ENCODE data around the gene LRATD1.
"Not testable (repeated sequence)": the region's sequence is repeated elsewhere in the genome, so short reads cannot be mapped to it uniquely, and the experiment has no call there.

Gene LRATD1

GRCh38 chr2:14619441-14619840, 13.1 kb upstream of the LRATD1 start:
- H3K4me3 ChIP-seq (ENCODE audit: low read depth, low read length): no peak overlapping the region
- no peak for DNase-seq (ENCODE audit: low read depth)
- TF ChIP-seq CTCF (IDR thresholded peaks at IDR 0.05; ENCODE audit: insufficient read depth, low read depth, low read length, missing control alignments): no peak

- no peak overlapping the region for H3K4me3 ChIP-seq (ENCODE audit: low read depth, low read length)
- TF ChIP-seq CTCF (IDR thresholded peaks at IDR 0.05; ENCODE audit: insufficient read depth, low read depth, low read length, missing control alignments): no peak
- DNase-seq (ENCODE audit: low read depth): no peak
Measured at GRCh38 chr2:14621114-14621513, 11.4 kb upstream of the LRATD1 start.

GRCh38 chr2:14621906-14622549, 10.5 kb upstream of the LRATD1 start:
- no peak for TF ChIP-seq CTCF (IDR thresholded peaks at IDR 0.05; ENCODE audit: insufficient read depth, low read depth, low read length, missing control alignments)
- DNase-seq (ENCODE audit: low read depth): no peak

GRCh38 chr2:14622550-14622939, 10.0 kb upstream of the LRATD1 start:
- not testable (repeated sequence) for DNase-seq (ENCODE audit: low read depth); H3K4me3 ChIP-seq (ENCODE audit: low read depth, low read length)

More at GRCh38 chr2:14621906-14622549, 10.5 kb upstream of the LRATD1 start:
- no peak overlapping the region for H3K4me3 ChIP-seq (ENCODE audit: low read depth, low read length)

- no peak for DNase-seq (ENCODE audit: low read depth)
Measured at GRCh38 chr2:14623237-14623636, 9.3 kb upstream of the LRATD1 start.

GRCh38 chr2:14626873-14627272, 5.6 kb upstream of the LRATD1 start:
- no peak for TF ChIP-seq CTCF (IDR thresholded peaks at IDR 0.05; ENCODE audit: insufficient read depth, low read depth, low read length, missing control alignments)
- no peak overlapping the region for H3K4me3 ChIP-seq (ENCODE audit: low read depth, low read length)
- DNase-seq (ENCODE audit: low read depth): no peak

More at GRCh38 chr2:14623237-14623636, 9.3 kb upstream of the LRATD1 start:
- no peak for TF ChIP-seq CTCF (IDR thresholded peaks at IDR 0.05; ENCODE audit: insufficient read depth, low read depth, low read length, missing control alignments)
- no peak overlapping the region for H3K4me3 ChIP-seq (ENCODE audit: low read depth, low read length)

GRCh38 chr2:14628901-14629300, 3.6 kb upstream of the LRATD1 start:
- no peak overlapping the region for H3K4me3 ChIP-seq (ENCODE audit: low read depth, low read length)
- TF ChIP-seq CTCF (IDR thresholded peaks at IDR 0.05; ENCODE audit: insufficient read depth, low read depth, low read length, missing control alignments): no peak
- DNase-seq (ENCODE audit: low read depth): no peak
